SK-N-SH (cell line): ENCODE measurements around the gene ADRA2B. TPM values are rescaled to one million over a fixed set of nuclear protein-coding genes. Genes with fewer than 3 reads are reported as not detected.

Source experiments
- CTCF ChIA-PET: fragments of 300-600, 350-600 bp; formaldehyde crosslinking; extraction: SDS; loops from one replicate; lab custom pipeline; 2021; lab: Yijun Ruan, JAX
- POLR2A ChIA-PET: fragments of 350-600 bp; sonication (Branson Sonifier 250); formaldehyde crosslinking; extraction: SDS; loops from one replicate; lab custom pipeline; 2020; ENCODE audit warnings: antibody characterized with exemption, inconsistent platforms; lab: Yijun Ruan, JAX
- DNase-seq: peaks from one replicate; pipeline ENCODE4 v3.0.0; 2012
- H2AFZ ChIP-seq: fragments of 200-600 bp; sonication (generic); 2 replicates; pipeline ENCODE4 v1.8.1; 2016; ENCODE audit warnings: antibody characterized with exemption, mild to moderate bottlenecking, low read depth
- H3F3A ChIP-seq: fragments of 200-600 bp; sonication (generic); replicated peaks from 2 replicates; pipeline ENCODE3; 2016; ENCODE audit warnings: antibody characterized with exemption, mild to moderate bottlenecking; ENCODE audit not compliant: insufficient read depth
- H3K27ac ChIP-seq, 2 experiments: fragments of 200-500 bp in 1 of 2; fragments of 200-600 bp in 1 of 2; sonication (Bioruptor generic) in 1 of 2; sonication (generic), shearing (Covaris generic) in 1 of 2; 2 replicates each; pipeline versions ENCODE4 v1.5.1 to v1.6.1; 2014 to 2016; ENCODE audit warnings: low read depth in 2 of 2, inconsistent platforms in 1 of 2, low read length in 1 of 2, mild to moderate bottlenecking in 1 of 2, mixed read lengths in 1 of 2
- H3K27me3 ChIP-seq: fragments of 200-600 bp; sonication (generic), shearing (Covaris generic); 2 replicates; pipeline ENCODE4 v1.6.1; 2016; ENCODE audit warnings: mixed run types; ENCODE audit not compliant: insufficient read depth
- H3K36me3 ChIP-seq, 2 experiments: fragments of 200-500 bp in 1 of 2; fragments of 200-600 bp in 1 of 2; sonication (Bioruptor generic) in 1 of 2; sonication (generic) in 1 of 2; replicated peaks in 1 of 2; 2 replicates each; pipeline versions ENCODE3 to v1.5.1; 2014 to 2016; ENCODE audit warnings: low read length in 1 of 2, mild to moderate bottlenecking in 1 of 2; ENCODE audit not compliant: insufficient read depth in 2 of 2, control insufficient read depth in 1 of 2
- H3K4me1 ChIP-seq, 2 experiments: fragments of 200-500 bp in 1 of 2; fragments of 200-600 bp in 1 of 2; sonication (Bioruptor generic) in 1 of 2; sonication (generic), shearing (Covaris generic) in 1 of 2; 2 replicates each; pipeline versions ENCODE4 v1.5.1 to v1.6.1; 2014 to 2016; ENCODE audit warnings: low read depth in 1 of 2, low read length in 1 of 2, mixed run types in 1 of 2; ENCODE audit not compliant: insufficient read depth in 2 of 2, control insufficient read depth in 1 of 2
- H3K4me2 ChIP-seq: fragments of 200-600 bp; sonication (generic), shearing (Covaris generic); 2 replicates; pipeline ENCODE4 v1.6.1; 2017; ENCODE audit warnings: mixed run types
- H3K4me3 ChIP-seq, 2 experiments: fragments of 200-500 bp in 1 of 2; fragments of 200-600 bp in 1 of 2; sonication (Bioruptor generic) in 1 of 2; sonication (generic), shearing (Covaris generic) in 1 of 2; 2 replicates each; pipeline versions ENCODE4 v1.5.1 to v1.8.1; 2014 to 2016; ENCODE audit warnings: low read depth in 2 of 2, inconsistent platforms in 1 of 2, low read length in 1 of 2, mild to moderate bottlenecking in 1 of 2, mixed read lengths in 1 of 2, moderate library complexity in 1 of 2
- H3K79me2 ChIP-seq: fragments of 200-600 bp; sonication (generic); 2 replicates; pipeline ENCODE4 v1.8.1; 2017; ENCODE audit warnings: mild to moderate bottlenecking; ENCODE audit not compliant: insufficient read depth
- H3K9ac ChIP-seq: fragments of 200-600 bp; sonication (generic); 2 replicates; pipeline ENCODE4 v1.6.1; 2017; ENCODE audit warnings: mixed run types
- H3K9me2 ChIP-seq: fragments of 200-600 bp; sonication (generic); 2 replicates; pipeline ENCODE4 v1.6.1; 2017; ENCODE audit warnings: mixed run types
- H3K9me3 ChIP-seq: fragments of 200-600 bp; sonication (generic); 2 replicates; pipeline ENCODE4 v1.6.1; 2017; ENCODE audit warnings: mixed run types, mild to moderate bottlenecking, moderate library complexity
- H4K20me1 ChIP-seq: fragments of 200-600 bp; sonication (generic); 2 replicates; pipeline ENCODE4 v1.6.1; 2017; ENCODE audit warnings: mild to moderate bottlenecking, mixed run types; ENCODE audit not compliant: insufficient read depth
- ELF1 ChIP-seq: IDR thresholded peaks from 2 replicates; pipeline ENCODE4 v1.4.0; 2012
- EP300 ChIP-seq, 2 experiments: IDR thresholded peaks; 2 replicates each; pipeline versions ENCODE4 v1.4.0 to v1.6.1; 2012; ENCODE audit warnings: borderline replicate concordance in 1 of 2, low read depth in 1 of 2, low read length in 1 of 2
- FOXJ3 ChIP-seq: sonication (generic); formaldehyde crosslinking; IDR thresholded peaks from 2 replicates; pipeline ENCODE4 v1.5.1; 2020; ENCODE audit warnings: mild to moderate bottlenecking, missing genetic modification reagents
- FOXM1 ChIP-seq: IDR thresholded peaks from 2 replicates; pipeline ENCODE4 v1.4.0; 2012; ENCODE audit warnings: low read depth, mild to moderate bottlenecking
- NFIC ChIP-seq: IDR thresholded peaks from 2 replicates; pipeline ENCODE4 v1.4.0; 2012; ENCODE audit warnings: borderline replicate concordance
- NRF1 ChIP-seq: IDR thresholded peaks from 2 replicates; pipeline ENCODE4 v1.6.1; 2012; ENCODE audit warnings: low read depth, mild to moderate bottlenecking, low read length
- RFX5 ChIP-seq: IDR thresholded peaks from 2 replicates; pipeline ENCODE4 v1.6.1; 2012; ENCODE audit warnings: mild to moderate bottlenecking, improper control_type of control experiment, low read length
- RXRA ChIP-seq: IDR thresholded peaks from 2 replicates; pipeline ENCODE4 v1.4.0; 2012; ENCODE audit warnings: low read depth, mild to moderate bottlenecking, borderline replicate concordance
- TEAD4 ChIP-seq: IDR thresholded peaks from 2 replicates; pipeline ENCODE4 v1.4.0; 2012; ENCODE audit warnings: mild to moderate bottlenecking, borderline replicate concordance; ENCODE audit not compliant: insufficient read depth
- WGBS: methylation state at CpG from one replicate; pipeline ENCODE4 v1.1.6; 2017; ENCODE audit warnings: low lambda C conversion rate; 5-methylcytosine and 5-hydroxymethylcytosine counted together
- polyA plus RNA-seq, 3 experiments: library from polyadenylated mRNA; depleted of rRNA; stranded (reverse); fragments of >200 nt; gene quantifications; 2 replicates each; pipeline ENCODE4 v1.2.3, GENCODE V29; 2012
- TF ChIP-seq, protein P1 (sequence below): fragments of 200-600 bp; sonication (generic); IDR thresholded peaks from 2 replicates; pipeline ENCODE4 v1.6.1; 2017; ENCODE audit warnings: antibody characterized with exemption, mild to moderate bottlenecking, moderate library complexity
- TF ChIP-seq, protein P2 (sequence below): fragments of 150-350 bp; IDR thresholded peaks from 2 replicates; pipeline ENCODE4 v1.6.1; 2016; ENCODE audit warnings: mild to moderate bottlenecking, low read depth, low read length
- TF ChIP-seq, protein P3 (sequence below): fragments of 150-350 bp; IDR thresholded peaks from 2 replicates; pipeline ENCODE4 v1.6.1; 2017; ENCODE audit warnings: antibody characterized with exemption, low read length, low read depth, borderline replicate concordance
- TF ChIP-seq, protein P4 (sequence below): IDR thresholded peaks from 2 replicates; pipeline ENCODE4 v1.6.1; 2012; ENCODE audit warnings: mild to moderate bottlenecking, low read depth, low read length, moderate library complexity

ADRA2B gene
- polyA plus RNA-seq, 1 of the 3 experiments (the other 2 are of a cell fraction), result not detected

DNA sequence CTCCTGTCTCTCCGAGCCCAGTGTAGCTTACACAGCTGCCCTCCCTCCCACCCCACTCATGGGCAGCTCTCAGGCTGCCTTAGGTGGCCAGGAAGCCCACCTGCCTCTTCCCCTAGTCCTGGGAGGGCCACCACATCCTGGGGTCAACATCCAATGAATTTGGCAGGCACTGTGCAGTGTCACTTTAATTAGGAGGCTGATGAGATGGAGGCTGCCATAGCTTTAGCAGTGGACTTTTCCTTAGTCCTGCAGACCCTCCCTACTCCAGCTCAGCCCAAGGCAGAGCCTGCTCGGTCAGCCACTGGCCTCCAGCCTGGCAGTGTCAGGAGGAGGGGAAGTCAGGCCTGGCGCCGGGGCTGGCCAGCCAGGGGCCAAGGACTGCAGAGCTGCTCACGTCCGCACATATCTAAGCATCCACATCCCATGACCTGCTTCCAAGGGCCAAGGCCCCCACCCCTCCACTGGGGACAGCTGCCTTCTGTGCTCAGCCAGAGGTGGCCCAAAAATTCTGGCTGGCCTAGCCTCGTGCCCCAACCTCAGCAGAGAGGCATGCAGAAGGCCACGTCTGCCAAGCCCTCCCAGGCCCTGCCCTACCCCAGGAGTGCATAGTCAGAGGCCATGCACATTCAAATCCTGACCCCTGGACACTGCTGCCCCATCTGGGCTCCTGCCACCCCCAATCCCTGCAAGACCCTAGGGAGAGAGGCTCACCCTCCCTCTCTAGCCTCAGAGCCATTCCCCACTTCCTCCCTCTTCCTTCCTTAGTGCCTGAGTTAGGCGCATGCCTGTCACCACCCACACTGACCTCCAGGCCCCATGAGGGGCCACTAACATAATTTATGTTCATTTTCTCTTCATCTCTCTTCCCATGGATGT is 33.1 kb downstream of the ADRA2B start:
- peaks cover 0 to 16% of the 10 kb centered on the region in 2 experiments; a peak in 1 of 4 replicates for H3K4me1 ChIP-seq
- H3K9me2 ChIP-seq, result no peaks in the 10 kb centered on the region
- no peak for DNase-seq
- no peaks in the 10 kb centered on the region; the same call in 1 of the 2 replicates for H3K9me3 ChIP-seq
- CTCF ChIA-PET, result interaction anchor here (1.3 to 2.3 kb wide), 3 partner anchors 10 to 91 kb away, joined by 3 to 8 read pairs (median 4); no protein-coding TSS in a partner anchor
- H2AFZ ChIP-seq, result no peak overlapping the region
- WGBS, result 77% methylated on average over 6 of the region's 9 CpGs
- H3K79me2 ChIP-seq, result no peaks in the 10 kb centered on the region
- no peaks in the 10 kb centered on the region for H3K27me3 ChIP-seq
- H3K4me2 ChIP-seq, result no peak overlapping the region
- no peak overlapping the region for H3K4me3 ChIP-seq
- no peak overlapping the region for H3K9ac ChIP-seq
- H3F3A ChIP-seq, result no peaks in the 10 kb centered on the region
- POLR2A ChIA-PET, result no interaction called here
- TF ChIP-seq NRF1 (no peak), NFIC (no peak), TEAD4 (no peak), RXRA (no peak), FOXM1 (no peak), RFX5 (no peak), ELF1 (no peak)
- TF ChIP-seq, protein P1, sequence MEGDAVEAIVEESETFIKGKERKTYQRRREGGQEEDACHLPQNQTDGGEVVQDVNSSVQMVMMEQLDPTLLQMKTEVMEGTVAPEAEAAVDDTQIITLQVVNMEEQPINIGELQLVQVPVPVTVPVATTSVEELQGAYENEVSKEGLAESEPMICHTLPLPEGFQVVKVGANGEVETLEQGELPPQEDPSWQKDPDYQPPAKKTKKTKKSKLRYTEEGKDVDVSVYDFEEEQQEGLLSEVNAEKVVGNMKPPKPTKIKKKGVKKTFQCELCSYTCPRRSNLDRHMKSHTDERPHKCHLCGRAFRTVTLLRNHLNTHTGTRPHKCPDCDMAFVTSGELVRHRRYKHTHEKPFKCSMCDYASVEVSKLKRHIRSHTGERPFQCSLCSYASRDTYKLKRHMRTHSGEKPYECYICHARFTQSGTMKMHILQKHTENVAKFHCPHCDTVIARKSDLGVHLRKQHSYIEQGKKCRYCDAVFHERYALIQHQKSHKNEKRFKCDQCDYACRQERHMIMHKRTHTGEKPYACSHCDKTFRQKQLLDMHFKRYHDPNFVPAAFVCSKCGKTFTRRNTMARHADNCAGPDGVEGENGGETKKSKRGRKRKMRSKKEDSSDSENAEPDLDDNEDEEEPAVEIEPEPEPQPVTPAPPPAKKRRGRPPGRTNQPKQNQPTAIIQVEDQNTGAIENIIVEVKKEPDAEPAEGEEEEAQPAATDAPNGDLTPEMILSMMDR, result no peak
- TF ChIP-seq, protein P2, sequence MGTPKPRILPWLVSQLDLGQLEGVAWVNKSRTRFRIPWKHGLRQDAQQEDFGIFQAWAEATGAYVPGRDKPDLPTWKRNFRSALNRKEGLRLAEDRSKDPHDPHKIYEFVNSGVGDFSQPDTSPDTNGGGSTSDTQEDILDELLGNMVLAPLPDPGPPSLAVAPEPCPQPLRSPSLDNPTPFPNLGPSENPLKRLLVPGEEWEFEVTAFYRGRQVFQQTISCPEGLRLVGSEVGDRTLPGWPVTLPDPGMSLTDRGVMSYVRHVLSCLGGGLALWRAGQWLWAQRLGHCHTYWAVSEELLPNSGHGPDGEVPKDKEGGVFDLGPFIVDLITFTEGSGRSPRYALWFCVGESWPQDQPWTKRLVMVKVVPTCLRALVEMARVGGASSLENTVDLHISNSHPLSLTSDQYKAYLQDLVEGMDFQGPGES, result no peak
- TF ChIP-seq, all 33 proteins: peak for 0
- Histone ChIP-seq H3K36me3 (no peaks in the 10 kb centered on the region), H3K27ac (no peak overlapping the region), H4K20me1 (no peaks in the 10 kb centered on the region)

DNA sequence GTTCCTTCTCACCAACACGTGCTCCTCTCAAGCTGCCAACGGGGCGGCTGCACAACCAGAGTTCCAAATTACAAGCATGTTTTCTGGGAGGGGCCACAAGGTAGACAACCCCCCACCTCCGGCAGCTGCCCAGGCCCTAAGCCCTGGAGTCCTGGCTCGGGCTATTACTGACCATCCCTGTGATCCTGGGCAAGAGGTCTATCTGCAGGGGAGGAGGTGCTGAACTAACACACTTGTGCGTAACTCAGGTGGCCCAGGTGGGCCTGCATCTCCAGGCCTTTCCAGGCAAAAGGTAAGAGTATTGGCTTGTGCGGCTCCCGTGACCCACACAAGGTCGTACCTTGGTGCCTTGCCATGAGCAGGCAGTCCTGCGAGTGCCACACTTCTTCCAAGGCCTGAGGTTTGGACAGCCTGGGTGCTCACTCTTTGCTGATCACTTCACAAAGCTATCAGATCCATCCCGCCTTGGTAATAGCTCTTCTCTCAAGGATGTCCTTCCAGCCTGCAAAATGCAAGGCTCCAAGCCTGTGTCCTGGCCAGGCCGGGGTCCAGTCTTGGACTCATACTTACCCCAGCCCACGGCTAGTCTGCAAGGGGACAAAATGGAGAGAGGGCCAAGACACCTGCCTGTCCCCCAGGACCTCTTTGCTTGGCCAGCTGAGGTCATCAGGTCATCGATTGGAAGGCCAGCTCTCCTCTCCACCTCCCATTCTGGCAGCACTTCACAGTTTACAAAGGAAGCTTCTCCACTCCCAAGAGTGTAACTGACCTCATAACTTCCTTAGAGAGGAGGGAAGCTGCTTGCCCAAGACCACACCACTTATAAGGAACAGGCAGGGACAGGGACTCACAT is 33.9 kb downstream of the ADRA2B start:
- Histone ChIP-seq H3K9me2 (no peaks in the 10 kb centered on the region), H3K27me3 (no peaks in the 10 kb centered on the region), H3K4me3 (no peak overlapping the region), H3F3A (no peaks in the 10 kb centered on the region), H3K79me2 (no peaks in the 10 kb centered on the region), H3K9ac (no peak overlapping the region), H3K4me1 (peaks cover 0 to 16% of the 10 kb centered on the region in 2 experiments; a peak in 1 of 4 replicates), H2AFZ (no peak overlapping the region), H3K4me2 (no peak overlapping the region), H4K20me1 (no peaks in the 10 kb centered on the region), H3K27ac (no peak overlapping the region), H3K9me3 (no peaks in the 10 kb centered on the region; the same call in 1 of the 2 replicates), H3K36me3 (no peaks in the 10 kb centered on the region)
- WGBS, result 57% methylated on average over 8 of the region's 14 CpGs
- ChIA-PET POLR2A (no interaction called here), CTCF (interaction anchor here (1.3 kb wide), 2 partner anchors 9 to 60 kb away, joined by 3 to 4 read pairs; no protein-coding TSS in a partner anchor)
- DNase-seq, result no peak
- TF ChIP-seq RFX5 (no peak), FOXJ3 (no peak), EP300 (IDR thresholded peaks at IDR 0.05; ENCODE audit: borderline replicate concordance in 1 of 2, low read depth in 1 of 2, low read length in 1 of 2) (no peak)
- TF ChIP-seq, protein P3, sequence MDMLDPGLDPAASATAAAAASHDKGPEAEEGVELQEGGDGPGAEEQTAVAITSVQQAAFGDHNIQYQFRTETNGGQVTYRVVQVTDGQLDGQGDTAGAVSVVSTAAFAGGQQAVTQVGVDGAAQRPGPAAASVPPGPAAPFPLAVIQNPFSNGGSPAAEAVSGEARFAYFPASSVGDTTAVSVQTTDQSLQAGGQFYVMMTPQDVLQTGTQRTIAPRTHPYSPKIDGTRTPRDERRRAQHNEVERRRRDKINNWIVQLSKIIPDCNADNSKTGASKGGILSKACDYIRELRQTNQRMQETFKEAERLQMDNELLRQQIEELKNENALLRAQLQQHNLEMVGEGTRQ, result no peak
- TF ChIP-seq, protein P4, sequence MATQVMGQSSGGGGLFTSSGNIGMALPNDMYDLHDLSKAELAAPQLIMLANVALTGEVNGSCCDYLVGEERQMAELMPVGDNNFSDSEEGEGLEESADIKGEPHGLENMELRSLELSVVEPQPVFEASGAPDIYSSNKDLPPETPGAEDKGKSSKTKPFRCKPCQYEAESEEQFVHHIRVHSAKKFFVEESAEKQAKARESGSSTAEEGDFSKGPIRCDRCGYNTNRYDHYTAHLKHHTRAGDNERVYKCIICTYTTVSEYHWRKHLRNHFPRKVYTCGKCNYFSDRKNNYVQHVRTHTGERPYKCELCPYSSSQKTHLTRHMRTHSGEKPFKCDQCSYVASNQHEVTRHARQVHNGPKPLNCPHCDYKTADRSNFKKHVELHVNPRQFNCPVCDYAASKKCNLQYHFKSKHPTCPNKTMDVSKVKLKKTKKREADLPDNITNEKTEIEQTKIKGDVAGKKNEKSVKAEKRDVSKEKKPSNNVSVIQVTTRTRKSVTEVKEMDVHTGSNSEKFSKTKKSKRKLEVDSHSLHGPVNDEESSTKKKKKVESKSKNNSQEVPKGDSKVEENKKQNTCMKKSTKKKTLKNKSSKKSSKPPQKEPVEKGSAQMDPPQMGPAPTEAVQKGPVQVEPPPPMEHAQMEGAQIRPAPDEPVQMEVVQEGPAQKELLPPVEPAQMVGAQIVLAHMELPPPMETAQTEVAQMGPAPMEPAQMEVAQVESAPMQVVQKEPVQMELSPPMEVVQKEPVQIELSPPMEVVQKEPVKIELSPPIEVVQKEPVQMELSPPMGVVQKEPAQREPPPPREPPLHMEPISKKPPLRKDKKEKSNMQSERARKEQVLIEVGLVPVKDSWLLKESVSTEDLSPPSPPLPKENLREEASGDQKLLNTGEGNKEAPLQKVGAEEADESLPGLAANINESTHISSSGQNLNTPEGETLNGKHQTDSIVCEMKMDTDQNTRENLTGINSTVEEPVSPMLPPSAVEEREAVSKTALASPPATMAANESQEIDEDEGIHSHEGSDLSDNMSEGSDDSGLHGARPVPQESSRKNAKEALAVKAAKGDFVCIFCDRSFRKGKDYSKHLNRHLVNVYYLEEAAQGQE, result no peak
